ENCODE results near the gene WWOX. TPM values are rescaled to one million over a fixed set of nuclear protein-coding genes. Genes with fewer than 3 reads are reported as not detected.

WWOX gene
- polyA plus RNA-seq, 1 donor from 2014 or later: 25.6 TPM

GRCh38 chr16:78094998-78095397 is 4.5 kb upstream of the WWOX start:
- H3K9ac ChIP-seq (ENCODE audit: low read length): no peak overlapping the region
- H3K9me2 ChIP-seq (ENCODE audit: insufficient read depth, low read length): no peaks in the 10 kb centered on the region
- no peak overlapping the region for H3K4me3 ChIP-seq (ENCODE audit: low read length)
- no peak overlapping the region for H3K27ac ChIP-seq (ENCODE audit: low read length)
- no peaks in the 10 kb centered on the region for H3K79me2 ChIP-seq (replicated peaks; ENCODE audit: insufficient read depth, low read length)
- no peak for TF ChIP-seq SMC3 (conservative IDR thresholded peaks at IDR 0.05; ENCODE audit: poor library complexity)
- no peak for TF ChIP-seq REST (IDR thresholded peaks at IDR 0.05; ENCODE audit: borderline replicate concordance)
- no peak for TF ChIP-seq POLR2AphosphoS5 (IDR thresholded peaks at IDR 0.05)
- no peak for TF ChIP-seq RAD21 (conservative IDR thresholded peaks at IDR 0.05)
- no peak for TF ChIP-seq EZH2 (IDR thresholded peaks at IDR 0.05; ENCODE audit: borderline replicate concordance, insufficient read depth, low read length, poor library complexity, severe bottlenecking)
- no peak for TF ChIP-seq MXI1 (conservative IDR thresholded peaks at IDR 0.05; ENCODE audit: poor library complexity, severe bottlenecking)
- TF ChIP-seq TAF1 (IDR thresholded peaks at IDR 0.05; ENCODE audit: low read depth): no peak
- TF ChIP-seq EP300 (conservative IDR thresholded peaks at IDR 0.05; ENCODE audit: poor library complexity, severe bottlenecking): no peak
- TF ChIP-seq CTCF (IDR thresholded peaks at IDR 0.05; ENCODE audit: poor library complexity, severe bottlenecking): no peak
- H3K4me2 ChIP-seq (ENCODE audit: low read length): no peak overlapping the region
- no peaks in the 10 kb centered on the region for H3K9me3 ChIP-seq (ENCODE audit: low read length)
- H3K27me3 ChIP-seq (ENCODE audit: insufficient read depth, low read depth, low read length): no peaks in the 10 kb centered on the region
- H2AFZ ChIP-seq (ENCODE audit: low read depth, low read length): no peak overlapping the region
- H3F3A ChIP-seq (ENCODE audit: insufficient read depth, low read length, poor library complexity, severe bottlenecking): no peaks in the 10 kb centered on the region
- H4K20me1 ChIP-seq (ENCODE audit: insufficient read depth): no peaks in the 10 kb centered on the region
- H3K36me3 ChIP-seq (ENCODE audit: insufficient read depth, low read length): no peaks in the 10 kb centered on the region

- Histone ChIP-seq H3K36me3 (ENCODE audit: insufficient read depth, low read length) (no peaks in the 10 kb centered on the region), H3K9me3 (ENCODE audit: low read length) (no peaks in the 10 kb centered on the region), H3K4me3 (ENCODE audit: low read length) (no peak overlapping the region), H3K79me2 (replicated peaks; ENCODE audit: insufficient read depth, low read length) (no peaks in the 10 kb centered on the region), H2AFZ (ENCODE audit: low read depth, low read length) (no peak overlapping the region), H3K9ac (ENCODE audit: low read length) (no peak overlapping the region), H3K27me3 (ENCODE audit: insufficient read depth, low read depth, low read length) (no peaks in the 10 kb centered on the region), H3F3A (ENCODE audit: insufficient read depth, low read length, poor library complexity, severe bottlenecking) (no peaks in the 10 kb centered on the region), H3K9me2 (ENCODE audit: insufficient read depth, low read length) (no peaks in the 10 kb centered on the region), H3K27ac (ENCODE audit: low read length) (no peak overlapping the region), H4K20me1 (ENCODE audit: insufficient read depth) (no peaks in the 10 kb centered on the region), H3K4me2 (ENCODE audit: low read length) (no peak overlapping the region)
- TF ChIP-seq EP300 (conservative IDR thresholded peaks at IDR 0.05; ENCODE audit: poor library complexity, severe bottlenecking) (no peak), RAD21 (conservative IDR thresholded peaks at IDR 0.05) (no peak)
These were observed 3.1 kb upstream of the WWOX start for GRCh38 chr16:78096386-78096785.

- Histone ChIP-seq H3K36me3 (ENCODE audit: insufficient read depth, low read length) (no peaks in the 10 kb centered on the region), H3K4me3 (ENCODE audit: low read length) (no peak overlapping the region), H3K79me2 (replicated peaks; ENCODE audit: insufficient read depth, low read length) (no peaks in the 10 kb centered on the region), H2AFZ (ENCODE audit: low read depth, low read length) (no peak overlapping the region), H3K4me2 (ENCODE audit: low read length) (no peak overlapping the region), H3K9me3 (ENCODE audit: low read length) (no peaks in the 10 kb centered on the region), H3K27me3 (ENCODE audit: insufficient read depth, low read depth, low read length) (no peaks in the 10 kb centered on the region), H3K27ac (ENCODE audit: low read length) (no peak overlapping the region), H3K9me2 (ENCODE audit: insufficient read depth, low read length) (no peaks in the 10 kb centered on the region), H3F3A (ENCODE audit: insufficient read depth, low read length, poor library complexity, severe bottlenecking) (no peaks in the 10 kb centered on the region), H4K20me1 (ENCODE audit: insufficient read depth) (no peaks in the 10 kb centered on the region), H3K9ac (ENCODE audit: low read length) (no peak overlapping the region)
- TF ChIP-seq EP300 (conservative IDR thresholded peaks at IDR 0.05; ENCODE audit: poor library complexity, severe bottlenecking) (no peak), EZH2 (IDR thresholded peaks at IDR 0.05; ENCODE audit: borderline replicate concordance, insufficient read depth, low read length, poor library complexity, severe bottlenecking) (no peak), REST (IDR thresholded peaks at IDR 0.05; ENCODE audit: borderline replicate concordance) (no peak), TAF1 (IDR thresholded peaks at IDR 0.05; ENCODE audit: low read depth) (no peak), MXI1 (conservative IDR thresholded peaks at IDR 0.05; ENCODE audit: poor library complexity, severe bottlenecking) (no peak), RAD21 (conservative IDR thresholded peaks at IDR 0.05) (no peak), SMC3 (conservative IDR thresholded peaks at IDR 0.05; ENCODE audit: poor library complexity) (no peak), POLR2AphosphoS5 (IDR thresholded peaks at IDR 0.05) (no peak), CTCF (IDR thresholded peaks at IDR 0.05; ENCODE audit: poor library complexity, severe bottlenecking) (no peak)
These were observed 1.9 kb upstream of the WWOX start for GRCh38 chr16:78097548-78097947.

Measured in neural cell (in vitro differentiated cells).